ENCODE data around the gene AREL1.

- TF ChIP-seq CTCF (tag by site-specific recombination; IDR thresholded peaks at IDR 0.05) = no peak
- TF ChIP-seq ATF2 (tag by site-specific recombination; IDR thresholded peaks at IDR 0.05; ENCODE audit: low read depth) = no peak
- TF ChIP-seq ZNF138 (tag by site-specific recombination; IDR thresholded peaks at IDR 0.05; ENCODE audit: borderline replicate concordance) = no peak
- TF ChIP-seq YY1 (tag by site-specific recombination; IDR thresholded peaks at IDR 0.05) = no peak
- no peak for TF ChIP-seq ZNF707 (tag by site-specific recombination; IDR thresholded peaks at IDR 0.05)
- no peak for TF ChIP-seq ZNF366 (tag by site-specific recombination; conservative IDR thresholded peaks at IDR 0.05)
Observed at GRCh38 chr14:74650927-74651686, 61.8 kb downstream of the AREL1 start.
